Prostate gland (tissue), 2 donors: ENCODE results near the gene RPTN. TPM values are rescaled to one million over a fixed set of nuclear protein-coding genes. Genes with fewer than 3 reads are reported as not detected.
"Not testable (repeated sequence)": the region's sequence is repeated elsewhere in the genome, so short reads cannot be mapped to it uniquely, and the experiment has no call there.

Experiments used
- DNase-seq: peaks from one replicate; pipeline ENCODE4 v3.0.0-alpha.2; 2019; ENCODE audit warnings: low spot score
- H3K27ac ChIP-seq, 2 donors: fragments of 200-600 bp; sonication (generic); 2 replicates each; pipeline ENCODE4 v1.5.1; 2017 to 2019
- H3K27me3 ChIP-seq: fragments of 200-600 bp; sonication (generic); replicated peaks from 2 replicates; pipeline ENCODE4 v1.5.1; 2019; ENCODE audit not compliant: insufficient read depth
- H3K36me3 ChIP-seq, 2 donors: fragments of 200-600 bp; sonication (generic); 1 replicate in 1 of 2; 2 replicates in 1 of 2; pipeline versions ENCODE4 v1.5.1 to v1.8.1; 2017 to 2019
- H3K4me1 ChIP-seq: fragments of 200-600 bp; sonication (generic); replicated peaks from 2 replicates; pipeline ENCODE4 v1.5.1; 2019
- H3K4me3 ChIP-seq, 2 donors: fragments of 200-600 bp; sonication (generic); 2 replicates each; pipeline ENCODE4 v1.5.1; 2017 to 2019
- H3K9me3 ChIP-seq: fragments of 200-600 bp; sonication (generic); 2 replicates; pipeline ENCODE4 v1.5.1; 2017
- POLR2A ChIP-seq: fragments of 450-650 bp; IDR thresholded peaks from one replicate; pipeline ENCODE4 v1.6.1; 2016; ENCODE audit warnings: antibody characterized with exemption, mild to moderate bottlenecking
- POLR2AphosphoS5 ChIP-seq: sonication (generic); formaldehyde crosslinking; IDR thresholded peaks from one replicate; pipeline ENCODE4 v1.6.1; 2017; ENCODE audit warnings: antibody characterized with exemption
- WGBS: methylation state at CpG from one replicate; pipeline ENCODE4 v1.1.5; 2018; 5-methylcytosine and 5-hydroxymethylcytosine counted together
- intact Hi-C: fragments of 100-400 bp; cut with DNase I; formaldehyde crosslinking; loops from one replicate; pipeline ENCODE4 v1.14.2; 2022
- total RNA-seq, 2 donors: library from RNA; depleted of rRNA; stranded (reverse); fragments of >200 nt; gene quantifications; one replicate each; pipeline ENCODE4 v1.1.0, GENCODE V29; 2016
- TF ChIP-seq, protein P1 (sequence below), 4 experiments: fragments of 200-600 bp in 2 of 4; fragments of 450-650 bp in 2 of 4; sonication (generic) in 2 of 4; IDR thresholded peaks; 1 replicate in 3 of 4; 2 replicates in 1 of 4; pipeline ENCODE4 v1.5.1; 2016 to 2019; ENCODE audit warnings: antibody characterized with exemption in 4 of 4, mild to moderate bottlenecking in 2 of 4, moderate library complexity in 2 of 4

Gene RPTN
- total RNA-seq, 2 donors from 2014 or later: not detected

- Histone ChIP-seq H3K27me3 (no peaks in the 10 kb centered on the region), H3K4me1 (no peaks in the 10 kb centered on the region), H3K9me3 (no peaks in the 10 kb centered on the region), H3K4me3 (no peak overlapping the region), H3K36me3 (no peaks in the 10 kb centered on the region), H3K27ac (no peak overlapping the region)
- no peak for TF ChIP-seq POLR2AphosphoS5
- TF ChIP-seq, protein P1, sequence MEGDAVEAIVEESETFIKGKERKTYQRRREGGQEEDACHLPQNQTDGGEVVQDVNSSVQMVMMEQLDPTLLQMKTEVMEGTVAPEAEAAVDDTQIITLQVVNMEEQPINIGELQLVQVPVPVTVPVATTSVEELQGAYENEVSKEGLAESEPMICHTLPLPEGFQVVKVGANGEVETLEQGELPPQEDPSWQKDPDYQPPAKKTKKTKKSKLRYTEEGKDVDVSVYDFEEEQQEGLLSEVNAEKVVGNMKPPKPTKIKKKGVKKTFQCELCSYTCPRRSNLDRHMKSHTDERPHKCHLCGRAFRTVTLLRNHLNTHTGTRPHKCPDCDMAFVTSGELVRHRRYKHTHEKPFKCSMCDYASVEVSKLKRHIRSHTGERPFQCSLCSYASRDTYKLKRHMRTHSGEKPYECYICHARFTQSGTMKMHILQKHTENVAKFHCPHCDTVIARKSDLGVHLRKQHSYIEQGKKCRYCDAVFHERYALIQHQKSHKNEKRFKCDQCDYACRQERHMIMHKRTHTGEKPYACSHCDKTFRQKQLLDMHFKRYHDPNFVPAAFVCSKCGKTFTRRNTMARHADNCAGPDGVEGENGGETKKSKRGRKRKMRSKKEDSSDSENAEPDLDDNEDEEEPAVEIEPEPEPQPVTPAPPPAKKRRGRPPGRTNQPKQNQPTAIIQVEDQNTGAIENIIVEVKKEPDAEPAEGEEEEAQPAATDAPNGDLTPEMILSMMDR (IDR thresholded peaks at IDR 0.05): no peak
- no peak for TF ChIP-seq POLR2A
- intact Hi-C loops: no loop called here
- no peak for DNase-seq
- WGBS: 85% methylated on average over 3 of the region's 3 CpGs
Measured at GRCh38 chr1:152148051-152148450, 11.0 kb downstream of the RPTN start.

- H3K4me3 ChIP-seq: no peak overlapping the region
- H3K36me3 ChIP-seq: no peaks in the 10 kb centered on the region
- no peaks in the 10 kb centered on the region for H3K4me1 ChIP-seq
- H3K27me3 ChIP-seq: no peaks in the 10 kb centered on the region
- intact Hi-C loops: no loop called here
- TF ChIP-seq POLR2AphosphoS5 (no peak), POLR2A (no peak)
- TF ChIP-seq, protein P1 (IDR thresholded peaks at IDR 0.05): no peak
- H3K9me3 ChIP-seq: no peaks in the 10 kb centered on the region
- DNase-seq: no peak
- H3K27ac ChIP-seq: no peak overlapping the region
- 75% methylated on average over 4 of the region's 4 CpGs for WGBS
Measured at GRCh38 chr1:152145769-152146168, 13.3 kb downstream of the RPTN start.

DNA sequence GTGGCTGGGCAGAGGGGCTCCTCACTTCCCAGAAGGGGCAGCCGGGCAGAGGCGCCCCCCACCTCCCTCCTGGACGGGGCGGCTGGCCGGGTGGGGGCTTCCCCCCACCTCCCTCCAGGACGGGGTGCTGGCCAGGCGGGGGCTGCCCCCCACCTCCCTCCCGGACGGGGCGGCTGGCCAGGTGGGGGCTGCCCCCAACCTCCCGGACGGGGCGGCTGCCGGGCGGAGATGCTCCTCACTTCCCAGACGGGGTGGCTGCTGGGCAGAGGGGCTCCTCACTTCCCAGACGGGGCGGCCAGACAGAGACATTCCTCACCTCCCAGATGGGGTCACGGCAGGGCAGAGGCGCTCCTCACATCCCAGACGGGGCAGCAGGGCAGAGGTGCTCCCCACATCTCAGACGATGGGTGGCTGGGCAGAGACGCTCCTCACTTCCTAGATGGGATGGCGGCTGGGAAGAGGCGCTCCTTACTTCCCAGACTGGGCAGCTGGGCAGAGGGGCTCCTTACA, 14.3 kb downstream of the RPTN start:
- H3K4me1 ChIP-seq, H3K4me3 ChIP-seq, H3K27me3 ChIP-seq, DNase-seq, H3K9me3 ChIP-seq, H3K36me3 ChIP-seq, H3K27ac ChIP-seq: not testable (repeated sequence)
- WGBS: 93% methylated on average over 14 of the region's 25 CpGs
- intact Hi-C loops: loop anchor here (5.0 kb wide), 1 partner anchor 313 kb away; no protein-coding TSS in a partner anchor

- Histone ChIP-seq H3K9me3 (no peaks in the 10 kb centered on the region), H3K27me3 (no peaks in the 10 kb centered on the region), H3K27ac (no peak overlapping the region), H3K4me3 (no peak overlapping the region), H3K36me3 (no peaks in the 10 kb centered on the region), H3K4me1 (no peaks in the 10 kb centered on the region)
- TF ChIP-seq POLR2AphosphoS5 (no peak), POLR2A (no peak)
- TF ChIP-seq, protein P1 (IDR thresholded peaks at IDR 0.05): no peak
- intact Hi-C loops: loop anchor here (2.0 to 5.0 kb wide), 2 partner anchors 41 to 314 kb away; no protein-coding TSS in a partner anchor
- WGBS: 63% methylated on average over 2 of the region's 2 CpGs
- DNase-seq: no peak
Measured at GRCh38 chr1:152143150-152143887, 15.7 kb downstream of the RPTN start.

GRCh38 chr1:152141971-152142584, 16.9 kb downstream of the RPTN start:
- H3K27ac ChIP-seq: no peak overlapping the region
- no peaks in the 10 kb centered on the region for H3K36me3 ChIP-seq
- no peaks in the 10 kb centered on the region for H3K9me3 ChIP-seq
- no peaks in the 10 kb centered on the region for H3K4me1 ChIP-seq
- DNase-seq: peak; percentile 75
- no peaks in the 10 kb centered on the region for H3K27me3 ChIP-seq
- intact Hi-C loops: loop anchor here (2.0 to 5.0 kb wide), 2 partner anchors 43 to 315 kb away; no protein-coding TSS in a partner anchor
- 0% methylated on average over 1 of the region's 1 CpG for WGBS
- H3K4me3 ChIP-seq: no peak overlapping the region
- TF ChIP-seq, protein P1 (IDR thresholded peaks at IDR 0.05): peak; percentile 57 to 84 (median 74)
- TF ChIP-seq POLR2A: no peak
- peak; percentile 21 for TF ChIP-seq POLR2AphosphoS5
